K562 (cell line): ENCODE results near the gene DMBT1. TPM values are rescaled to one million over a fixed set of nuclear protein-coding genes. Genes with fewer than 3 reads are reported as not detected.

Experiments
- ATAC-seq: fragments of 200-7000 bp; cut with Tn5 transposase; 3 replicates; pipeline ENCODE4 v1.9.1; 2020; ENCODE audit warnings: moderate library complexity
- BruUV-seq: library from RNA; stranded (reverse); fragments of 400-500 nt; replicated peaks from 2 replicates; lab custom pipeline; 2021; lab: Mats Ljungman, UMichigan
- CTCF ChIA-PET: fragments of 300-600 bp; formaldehyde crosslinking; extraction: SDS; loops from one replicate; lab custom pipeline; 2021; ENCODE audit warnings: low intra/inter-chr PET ratio; lab: Yijun Ruan, JAX
- POLR2A ChIA-PET: fragments of 300-600, 350-650 bp; sonication (Branson Sonifier 250); formaldehyde crosslinking; extraction: SDS; loops from one replicate; lab custom pipeline; 2021; ENCODE audit warnings: antibody characterized with exemption, inconsistent platforms; lab: Yijun Ruan, JAX
- DNase-seq, 4 experiments: peaks; one replicate each; pipeline versions ENCODE4 v3.0.0 to v3.0.0-alpha.2; 2011 to 2018; ENCODE audit warnings: low spot score in 3 of 4, mixed read lengths in 3 of 4; ENCODE audit errors: extremely low read depth in 1 of 4
- FAIRE-seq: peaks from 2 replicates; lab custom pipeline; 2011; peaks lifted over from hg19 to GRCh38; lab: Jason Lieb, UNC
- H2AFZ ChIP-seq: 2 replicates; pipeline ENCODE4 v1.6.0; 2011; ENCODE audit warnings: low read depth, low read length, control low read depth, inconsistent platforms
- H3K27ac ChIP-seq: fragments of 200-600 bp; 3 replicates; pipeline ENCODE4 v1.8.0; 2011; ENCODE audit warnings: low read depth, mild to moderate bottlenecking, control low read depth, inconsistent platforms, low read length, moderate library complexity, mixed read lengths; ENCODE audit errors: extremely low read depth
- H3K27me3 ChIP-seq, 2 experiments: fragments of 300-600 bp in 1 of 2; 2 replicates in 1 of 2; 3 replicates in 1 of 2; pipeline versions ENCODE4 v1.6.0 to v1.8.0; 2011; ENCODE audit warnings: inconsistent platforms in 2 of 2, low read length in 2 of 2, mild to moderate bottlenecking in 1 of 2, mixed read lengths in 1 of 2, moderate library complexity in 1 of 2; ENCODE audit not compliant: control insufficient read depth in 2 of 2, insufficient read depth in 2 of 2
- H3K36me3 ChIP-seq: fragments of 300-600 bp; 3 replicates; pipeline ENCODE4 v1.8.0; 2011; ENCODE audit warnings: mild to moderate bottlenecking, low read length, inconsistent platforms; ENCODE audit not compliant: control insufficient read depth, insufficient read depth
- H3K4me1 ChIP-seq, 2 experiments: fragments of 200-600 bp in 1 of 2; replicated peaks in 1 of 2; 2 replicates in 1 of 2; 3 replicates in 1 of 2; pipeline versions ENCODE4 v1.5.1 to v1.8.0; 2011; ENCODE audit warnings: inconsistent platforms in 2 of 2, low read length in 2 of 2, mild to moderate bottlenecking in 1 of 2, mixed read lengths in 1 of 2, moderate library complexity in 1 of 2; ENCODE audit not compliant: control insufficient read depth in 2 of 2, insufficient read depth in 2 of 2
- H3K4me2 ChIP-seq: 2 replicates; pipeline ENCODE4 v1.6.1; 2011; ENCODE audit warnings: low read length, control low read depth, inconsistent platforms, mixed read lengths; ENCODE audit not compliant: insufficient read depth
- H3K4me3 ChIP-seq: fragments of 200-600 bp; sonication (generic), shearing (Covaris generic); 2 replicates; pipeline ENCODE4 v1.5.1; 2016; ENCODE audit warnings: control low read depth, inconsistent platforms
- H3K79me2 ChIP-seq: fragments of 200-600 bp; 3 replicates; pipeline ENCODE4 v1.8.0; 2011; ENCODE audit warnings: low read length, inconsistent platforms; ENCODE audit not compliant: control insufficient read depth, insufficient read depth
- H3K9ac ChIP-seq, 2 experiments: 2 replicates each; pipeline versions ENCODE4 v1.6.0 to v1.6.1; 2011; ENCODE audit warnings: low read depth in 2 of 2, low read length in 2 of 2, control low read depth in 1 of 2, inconsistent platforms in 1 of 2, mild to moderate bottlenecking in 1 of 2, mixed read lengths in 1 of 2; ENCODE audit not compliant: insufficient read depth in 1 of 2
- H3K9me1 ChIP-seq: one replicate; pipeline ENCODE4 v1.6.0; 2011; ENCODE audit warnings: inconsistent platforms, mild to moderate bottlenecking, low read length, moderate library complexity; ENCODE audit not compliant: control insufficient read depth, insufficient read depth
- H3K9me3 ChIP-seq: replicated peaks from 2 replicates; pipeline ENCODE4 v1.5.1; 2011; ENCODE audit warnings: low read depth, low read length, inconsistent platforms; ENCODE audit not compliant: control insufficient read depth, insufficient read depth
- H4K20me1 ChIP-seq: replicated peaks from 2 replicates; pipeline ENCODE4 v1.6.1; 2011; ENCODE audit warnings: low read length, inconsistent platforms, mixed read lengths; ENCODE audit not compliant: control insufficient read depth, insufficient read depth
- E2F5 ChIP-seq: sonication (generic); formaldehyde crosslinking; IDR thresholded peaks from 2 replicates; pipeline ENCODE4 v1.8.0; 2022; ENCODE audit warnings: mild to moderate bottlenecking, missing genetic modification reagents
- ELF4 ChIP-seq: fragments of 450-650 bp; formaldehyde crosslinking; IDR thresholded peaks from 2 replicates; pipeline ENCODE4 v1.4.0; 2022; ENCODE audit warnings: missing genetic modification characterization
- GABPB1 ChIP-seq: sonication (generic); formaldehyde crosslinking; IDR thresholded peaks from 2 replicates; pipeline ENCODE4 v1.8.0; 2022; ENCODE audit warnings: mild to moderate bottlenecking, missing genetic modification reagents
- HDAC3 ChIP-seq: fragments of 450-650 bp; IDR thresholded peaks from 2 replicates; pipeline ENCODE4 v1.6.1; 2018; ENCODE audit warnings: borderline replicate concordance, mild to moderate bottlenecking, moderate library complexity; ENCODE audit not compliant: partially characterized antibody
- HES1 ChIP-seq: fragments of 450-650 bp; IDR thresholded peaks from 2 replicates; pipeline ENCODE4 v1.6.1; 2016; ENCODE audit warnings: low read depth, mild to moderate bottlenecking, moderate library complexity
- HNRNPUL1 ChIP-seq: fragments of 200-400 bp; formaldehyde crosslinking; IDR thresholded peaks from 2 replicates; pipeline ENCODE4 v1.6.1; 2017; ENCODE audit warnings: low read length
- PHB2 ChIP-seq: fragments of 450-650 bp; IDR thresholded peaks from 2 replicates; pipeline ENCODE4 v1.6.1; 2017; ENCODE audit warnings: low read depth
- RFX7 ChIP-seq: fragments of 250-450 bp; sonication (Bioruptor Pico); IDR thresholded peaks from 2 replicates; pipeline ENCODE4 v1.5.1; 2021; ENCODE audit warnings: mild to moderate bottlenecking
- TEAD1 ChIP-seq, 2 experiments: fragments of 450-650 bp in 1 of 2; sonication (generic) in 1 of 2; formaldehyde crosslinking; IDR thresholded peaks; 2 replicates each; pipeline versions ENCODE4 v1.4.0 to v1.8.0; 2020 to 2022; ENCODE audit warnings: mild to moderate bottlenecking in 2 of 2, missing genetic modification reagents in 1 of 2
- TSHZ1 ChIP-seq: fragments of 250-450 bp; sonication (Bioruptor Pico); IDR thresholded peaks from 2 replicates; pipeline ENCODE4 v1.4.0; 2020; ENCODE audit warnings: mild to moderate bottlenecking, moderate library complexity
- VEZF1 ChIP-seq: fragments of 200-800 bp; sonication (Bioruptor generic); IDR thresholded peaks from 2 replicates; pipeline ENCODE4 v1.6.1; 2017; ENCODE audit warnings: missing genetic modification characterization, missing compliant biosample characterization
- ZNF217 ChIP-seq: sonication (generic); formaldehyde crosslinking; IDR thresholded peaks from 2 replicates; pipeline ENCODE4 v1.8.0; 2022; ENCODE audit warnings: mild to moderate bottlenecking, missing genetic modification reagents
- ZNF398 ChIP-seq: fragments of 250-450 bp; sonication (Bioruptor Pico); IDR thresholded peaks from 2 replicates; pipeline ENCODE4 v1.8.0; 2021; ENCODE audit warnings: moderate library complexity, mild to moderate bottlenecking, inconsistent platforms
- ZSCAN32 ChIP-seq: fragments of 450-650 bp; formaldehyde crosslinking; IDR thresholded peaks from 2 replicates; pipeline ENCODE4 v1.4.0; 2020; ENCODE audit warnings: mild to moderate bottlenecking, moderate library complexity
- WGBS: fragments of 100-300 bp; shearing (Covaris generic); methylation state at CpG from one replicate; pipeline ENCODE4 v1.1.6; 2016; ENCODE audit warnings: low coverage, mixed read lengths; ENCODE audit not compliant: insufficient coverage; ENCODE audit errors: missing lambda C conversion rate; 5-methylcytosine and 5-hydroxymethylcytosine counted together
- in situ Hi-C: fragments of 300-500 bp; cut with MboI; formaldehyde crosslinking; loops from 4 replicates; pipeline ENCODE4 v1.15.0; 2018; ENCODE audit warnings: inconsistent platforms, mixed read lengths
- intact Hi-C: fragments of 100-400 bp; cut with micrococcal nuclease; formaldehyde crosslinking; loops from 2 replicates; pipeline ENCODE4 v1.14.2; 2022
- polyA plus RNA-seq, 8 experiments: library from polyadenylated mRNA; depleted of rRNA in 4 of 8; stranded (reverse) in 5 of 8; unstranded in 3 of 8; fragments of >200 nt; fragmentation: Nextera tagmentation in 2 of 8; fragmentation: Illumina TruSeq in 1 of 8; extraction: Ambion mirVana in 2 of 8; extraction: Trizol in 1 of 8; gene quantifications; 2 replicates each; pipeline versions ENCODE4 v1.2.1 to v1.2.3, GENCODE V29; 2011 to 2014; ENCODE audit warnings: inconsistent platforms in 1 of 8, missing spikeins in 1 of 8
- total RNA-seq, 7 experiments: library from RNA; depleted of rRNA in 6 of 7; stranded (reverse); fragments of >200 nt in 6 of 7; fragmentation: Illumina TruSeq in 2 of 7; extraction: Trizol in 2 of 7; gene quantifications; 2 replicates each; pipeline versions ENCODE4 v1.2.1 to v1.2.3, GENCODE V29; 2011 to 2021; ENCODE audit warnings: low replicate concordance in 1 of 7

The DMBT1 gene
- total and polyA plus RNA-seq, 9 of the 15 experiments (the other 6 are each of a cell fraction or from before 2014, with no cell fraction given), result 0.01 to 0.07 TPM; not detected in 7

GRCh38 chr10:122548407-122549085 lies 12.0 kb upstream of the DMBT1 start:
- no peak for FAIRE-seq
- no peak for TF ChIP-seq E2F5
- no peak for TF ChIP-seq RFX7
- TF ChIP-seq ZNF217 (CRISPR knock-in tag), result no peak
- no peak for TF ChIP-seq ZSCAN32 (CRISPR knock-in tag)
- no peak for TF ChIP-seq GABPB1 (CRISPR knock-in tag)
- no peak for TF ChIP-seq HNRNPUL1
- no peak for TF ChIP-seq HDAC3
- no peak for TF ChIP-seq TEAD1 (CRISPR knock-in tag; IDR thresholded peaks at IDR 0.05)
- TF ChIP-seq ELF4, result no peak
- TF ChIP-seq ZNF398 (CRISPR knock-in tag), result no peak
- no peak for TF ChIP-seq TSHZ1 (CRISPR knock-in tag)
- TF ChIP-seq VEZF1, result no peak
- no peak for TF ChIP-seq PHB2
- no peak for TF ChIP-seq HES1

More at GRCh38 chr10:122548407-122549085, 12.0 kb upstream of the DMBT1 start:
- H3K27me3 ChIP-seq, result peaks cover 0 to 7% of the 10 kb centered on the region in 2 experiments; a peak in 1 of 5 replicates
- no TSS peak for BruUV-seq
- no peak overlapping the region for H3K4me3 ChIP-seq
- H2AFZ ChIP-seq, result no peak overlapping the region
- ATAC-seq (no peak), DNase-seq (no peak)
- CTCF ChIA-PET, result no interaction called here
- POLR2A ChIA-PET, result no interaction called here
- in situ Hi-C loops, result no loop called here
- no peaks in the 10 kb centered on the region for H4K20me1 ChIP-seq
- H3K4me1 ChIP-seq, result no peaks in the 10 kb centered on the region
- H3K9me1 ChIP-seq, result no peaks in the 10 kb centered on the region
- H3K36me3 ChIP-seq, result no peaks in the 10 kb centered on the region
- H3K9me3 ChIP-seq, result no peaks in the 10 kb centered on the region
- WGBS, result 1% methylated on average over 11 of the region's 11 CpGs
- no peaks in the 10 kb centered on the region for H3K79me2 ChIP-seq
- H3K9ac ChIP-seq, result no peak overlapping the region
- intact Hi-C loops, result no loop called here
- H3K27ac ChIP-seq, result no peak overlapping the region
- no peak overlapping the region for H3K4me2 ChIP-seq
